Pons (tissue), 1 donor: ENCODE results near the gene SPIN2B.

Source experiments
- DNase-seq: peaks from one replicate; pipeline ENCODE4 v3.0.0-alpha.2; 2016; ENCODE audit warnings: low spot score

The SPIN2B gene

GRCh38 chrX:57070185-57070984, 51.0 kb downstream of the SPIN2B start:
- no peak for DNase-seq
